Panc1 (cell line): ENCODE results near the gene RPL22L1.

ENCODE experiments used
- POLR2AphosphoS5 ChIP-seq: IDR thresholded peaks from 2 replicates; pipeline ENCODE4 v1.6.1; 2012; ENCODE audit warnings: mild to moderate bottlenecking, low read depth, low read length, moderate library complexity
- TF ChIP-seq, protein P1 (sequence below): fragments of 450-650 bp; IDR thresholded peaks from 2 replicates; pipeline ENCODE4 v1.5.1; 2017; ENCODE audit warnings: mild to moderate bottlenecking

DNA sequence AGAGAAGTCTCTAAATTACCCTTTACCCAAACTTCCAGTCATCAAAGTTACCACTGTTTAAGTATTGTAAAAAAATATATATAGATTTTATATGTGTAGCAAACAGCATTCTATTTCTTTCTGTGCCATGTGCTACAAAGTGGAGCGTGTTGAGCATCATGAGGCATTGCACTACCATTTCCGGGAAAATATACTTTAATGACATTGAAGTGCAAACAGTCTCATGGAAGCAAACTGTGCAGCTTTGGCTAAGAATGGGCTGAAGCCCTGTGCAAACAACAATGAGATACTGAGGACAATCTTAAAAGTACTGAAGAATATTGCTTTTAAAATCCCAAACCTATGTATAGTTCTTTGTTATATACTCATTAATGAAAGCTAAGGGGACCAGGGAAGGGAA is 6.5 kb upstream of the RPL22L1 start:
- TF ChIP-seq, protein P1, sequence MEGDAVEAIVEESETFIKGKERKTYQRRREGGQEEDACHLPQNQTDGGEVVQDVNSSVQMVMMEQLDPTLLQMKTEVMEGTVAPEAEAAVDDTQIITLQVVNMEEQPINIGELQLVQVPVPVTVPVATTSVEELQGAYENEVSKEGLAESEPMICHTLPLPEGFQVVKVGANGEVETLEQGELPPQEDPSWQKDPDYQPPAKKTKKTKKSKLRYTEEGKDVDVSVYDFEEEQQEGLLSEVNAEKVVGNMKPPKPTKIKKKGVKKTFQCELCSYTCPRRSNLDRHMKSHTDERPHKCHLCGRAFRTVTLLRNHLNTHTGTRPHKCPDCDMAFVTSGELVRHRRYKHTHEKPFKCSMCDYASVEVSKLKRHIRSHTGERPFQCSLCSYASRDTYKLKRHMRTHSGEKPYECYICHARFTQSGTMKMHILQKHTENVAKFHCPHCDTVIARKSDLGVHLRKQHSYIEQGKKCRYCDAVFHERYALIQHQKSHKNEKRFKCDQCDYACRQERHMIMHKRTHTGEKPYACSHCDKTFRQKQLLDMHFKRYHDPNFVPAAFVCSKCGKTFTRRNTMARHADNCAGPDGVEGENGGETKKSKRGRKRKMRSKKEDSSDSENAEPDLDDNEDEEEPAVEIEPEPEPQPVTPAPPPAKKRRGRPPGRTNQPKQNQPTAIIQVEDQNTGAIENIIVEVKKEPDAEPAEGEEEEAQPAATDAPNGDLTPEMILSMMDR = no peak
- no peak for TF ChIP-seq POLR2AphosphoS5
